22Rv1 (cell line): ENCODE measurements around the gene PADI1.

Experiments used
- CTCF ChIP-seq: fragments of 450-650 bp; IDR thresholded peaks from 2 replicates; pipeline ENCODE4 v1.5.1; 2017; ENCODE audit warnings: mild to moderate bottlenecking
- ZFX ChIP-seq: fragments of 450-650 bp; IDR thresholded peaks from 2 replicates; pipeline ENCODE4 v1.6.1; 2017; ENCODE audit warnings: antibody characterized with exemption, borderline replicate concordance

GRCh38 chr1:17281775-17282181 is 76.8 kb downstream of the PADI1 start:
- no peak for TF ChIP-seq CTCF
- TF ChIP-seq ZFX: no peak
